VCaP (cell line): Measurements from ENCODE around the gene SAMD1.

Experiments used
- H3K27ac ChIP-seq: fragments of 450-650 bp; 2 replicates; pipeline ENCODE4 v1.5.1; 2017
- CTCF ChIP-seq: fragments of 450-650 bp; conservative IDR thresholded peaks from 2 replicates; pipeline ENCODE4 v1.5.1; 2017; ENCODE audit warnings: mild to moderate bottlenecking, moderate library complexity

The SAMD1 gene

GRCh38 chr19:14056741-14057356, 33.7 kb downstream of the SAMD1 start:
- no peak for TF ChIP-seq CTCF
- no peak overlapping the region for H3K27ac ChIP-seq

- no peak overlapping the region for H3K27ac ChIP-seq
- TF ChIP-seq CTCF: no peak
Observed at GRCh38 chr19:14056069-14056666, 34.4 kb downstream of the SAMD1 start.

DNA sequence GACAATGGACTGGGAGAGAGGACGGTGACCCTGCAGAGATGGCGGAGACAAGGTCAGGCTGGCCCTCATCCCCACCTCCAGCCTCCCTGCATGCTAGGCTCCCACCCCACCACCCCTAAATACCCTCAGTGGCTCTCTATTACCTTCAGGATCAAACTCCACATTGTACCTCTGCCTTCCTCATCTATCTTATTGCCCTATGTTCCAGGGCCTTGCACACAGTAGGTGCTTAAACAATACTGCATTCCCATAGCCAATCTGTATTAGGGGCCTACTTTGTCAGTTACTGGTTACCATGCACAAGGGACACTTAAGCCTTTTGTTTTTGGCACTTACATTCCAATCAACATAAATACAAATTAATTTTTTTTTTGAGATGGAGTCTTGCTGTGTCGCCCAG, 35.2 kb downstream of the SAMD1 start:
- TF ChIP-seq CTCF: no peak
- no peak overlapping the region for H3K27ac ChIP-seq

DNA sequence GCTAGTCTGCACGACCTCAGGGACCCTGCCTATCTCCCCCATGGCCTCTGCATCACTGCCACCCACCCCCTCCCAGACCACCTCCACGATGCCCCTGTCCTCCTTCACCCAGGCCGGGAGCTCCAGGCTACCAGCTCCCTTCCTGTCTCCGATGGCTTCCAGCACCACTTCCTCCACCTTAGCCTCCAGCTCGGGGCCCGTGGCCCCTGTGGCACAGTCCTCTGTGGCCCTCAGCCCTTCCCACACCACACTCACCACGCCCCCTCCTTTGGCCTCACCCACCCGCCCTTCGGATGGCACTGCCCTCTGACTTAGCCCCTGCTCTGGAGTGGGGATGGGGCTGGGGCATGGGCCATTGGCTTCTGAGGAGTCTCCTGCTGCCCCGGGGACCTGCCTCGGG, 35.8 kb downstream of the SAMD1 start:
- no peak overlapping the region for H3K27ac ChIP-seq
- no peak for TF ChIP-seq CTCF

DNA sequence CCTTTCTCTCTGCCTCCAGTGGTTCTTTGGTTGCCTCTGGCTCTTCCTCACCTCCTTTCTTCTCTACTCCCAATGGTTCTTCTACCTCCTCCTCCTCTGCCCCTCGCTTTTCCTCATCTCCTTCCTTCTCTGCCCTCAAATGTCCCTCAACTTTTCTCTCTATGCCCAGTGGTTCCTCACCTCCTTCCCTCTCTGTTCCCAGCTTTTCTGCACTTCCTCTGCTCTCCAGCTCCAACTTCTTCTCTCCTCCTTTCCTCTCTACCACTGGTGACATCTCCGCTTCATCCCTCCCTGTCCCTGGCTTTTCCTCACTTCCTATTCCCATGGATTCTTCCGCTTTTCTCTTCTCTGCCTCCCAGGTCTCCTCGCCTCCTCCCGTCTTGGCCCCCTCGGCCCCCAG, 36.5 kb downstream of the SAMD1 start:
- H3K27ac ChIP-seq: no peak overlapping the region
- TF ChIP-seq CTCF: no peak

DNA sequence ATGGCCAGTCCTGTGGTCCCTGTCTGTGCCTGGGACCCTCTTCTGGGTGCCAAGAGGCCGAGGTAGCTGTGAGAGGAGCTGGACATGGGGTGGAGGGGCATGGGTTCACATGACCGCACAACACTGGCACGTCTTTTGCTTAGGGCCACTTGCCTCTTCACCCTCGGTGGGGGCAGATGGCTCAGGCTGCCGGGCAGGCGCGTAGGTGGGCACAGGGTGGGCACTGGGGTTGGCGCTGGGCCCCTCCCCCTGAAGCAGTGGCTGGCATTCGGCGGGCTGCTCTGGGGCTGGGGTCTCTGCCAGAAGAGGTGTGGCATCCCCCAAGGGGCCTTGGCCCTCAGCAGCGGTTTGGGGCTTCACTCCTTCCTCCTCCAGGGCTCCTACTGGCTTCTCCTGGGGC, 37.1 kb downstream of the SAMD1 start:
- no peak for TF ChIP-seq CTCF
- no peak overlapping the region for H3K27ac ChIP-seq

DNA sequence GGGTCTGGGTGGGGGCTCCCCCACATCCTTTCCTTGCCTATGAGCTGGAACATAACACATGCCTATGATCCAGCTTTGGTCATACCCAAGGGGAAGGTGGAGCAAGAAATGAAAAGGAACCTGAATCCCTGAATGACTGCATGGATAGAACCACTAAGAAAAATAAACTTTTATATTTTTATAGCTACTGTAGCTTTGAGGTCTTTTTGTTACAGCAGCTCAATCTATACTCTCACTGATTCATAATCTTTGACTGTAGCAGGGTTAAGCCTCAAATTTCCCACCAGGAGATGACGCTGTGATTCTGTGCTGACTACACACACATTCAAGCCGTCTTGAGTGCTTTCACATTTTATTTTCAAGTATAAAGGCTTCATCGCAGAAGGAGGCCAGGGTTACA, 37.5 kb downstream of the SAMD1 start:
- no peak for TF ChIP-seq CTCF
- no peak overlapping the region for H3K27ac ChIP-seq
